Eye (tissue), 1 donor: Measurements from ENCODE around the gene HSPA1B.
"Not testable (repeated sequence)": the region's sequence is repeated elsewhere in the genome, so short reads cannot be mapped to it uniquely, and the experiment has no call there.

Source experiments
- DNase-seq: peaks from one replicate; pipeline ENCODE4 v3.0.0-alpha.2; 2015

HSPA1B gene

GRCh38 chr6:31861150-31861549 is 33.6 kb downstream of the HSPA1B start:
- DNase-seq = no peak

- DNase-seq = no peak
These were observed 34.4 kb downstream of the HSPA1B start for GRCh38 chr6:31861919-31862343.

- peak; percentile 100 for DNase-seq
These were observed 35.1 kb downstream of the HSPA1B start, which contains the start of gene NEU1 for GRCh38 chr6:31862344-31863235. TSS of gene NEU1 (minus strand) at chr6:31862821. CDS start at chr6:31862776, 45 bp downstream.

- not testable (repeated sequence) for DNase-seq
These were observed 36.6 kb downstream of the HSPA1B start for GRCh38 chr6:31864123-31864562.

GRCh38 chr6:31864818-31865204 is 37.3 kb downstream of the HSPA1B start:
- DNase-seq = no peak

GRCh38 chr6:31865205-31866118 is 37.9 kb downstream of the HSPA1B start:
- no peak for DNase-seq

GRCh38 chr6:31868658-31868971 is 41.1 kb downstream of the HSPA1B start:
- not testable (repeated sequence) for DNase-seq

GRCh38 chr6:31869343-31869742 is 41.8 kb downstream of the HSPA1B start:
- no peak for DNase-seq

GRCh38 chr6:31870385-31870921 is 42.9 kb downstream of the HSPA1B start:
- DNase-seq = no peak

- DNase-seq = peak; percentile 39
These were observed 43.6 kb downstream of the HSPA1B start for GRCh38 chr6:31871046-31871659.

- DNase-seq = no peak
These were observed 46.6 kb downstream of the HSPA1B start for GRCh38 chr6:31874084-31874670.

GRCh38 chr6:31874836-31875572 is 47.5 kb downstream of the HSPA1B start:
- DNase-seq = no peak

GRCh38 chr6:31875877-31876276 is 48.3 kb downstream of the HSPA1B start:
- DNase-seq = no peak

GRCh38 chr6:31876357-31876756 is 48.8 kb downstream of the HSPA1B start:
- DNase-seq = no peak

GRCh38 chr6:31877125-31877650 is 49.6 kb downstream of the HSPA1B start:
- DNase-seq = no peak

GRCh38 chr6:31877651-31878161 is 50.2 kb downstream of the HSPA1B start:
- no peak for DNase-seq

- no peak for DNase-seq
These were observed 50.7 kb downstream of the HSPA1B start for GRCh38 chr6:31878222-31878621.

GRCh38 chr6:31878726-31879125 is 51.2 kb downstream of the HSPA1B start, which contains the start of gene SLC44A4:
TSS of gene SLC44A4 (minus strand) at chr6:31878997. CDS start at chr6:31878980, 17 bp downstream.
- no peak for DNase-seq

- no peak for DNase-seq
These were observed 51.6 kb downstream of the HSPA1B start for GRCh38 chr6:31879143-31879542.
